M059J (cell line): ENCODE measurements around the gene BEND6. TPM values are rescaled to one million over a fixed set of nuclear protein-coding genes. Genes with fewer than 3 reads are reported as not detected.
"Not testable (repeated sequence)": the region's sequence is repeated elsewhere in the genome, so short reads cannot be mapped to it uniquely, and the experiment has no call there.

ENCODE experiments used
- DNase-seq: peaks from one replicate; pipeline ENCODE4 v3.0.0-alpha.2; 2012; ENCODE audit warnings: low read depth
- total RNA-seq: library from RNA; depleted of rRNA; stranded (reverse); fragments of >200 nt; shearing (Covaris generic); gene quantifications from 2 replicates; pipeline ENCODE4 v1.2.3, GENCODE V29; 2014

BEND6 gene
- total RNA-seq, 1 experiment from 2014 or later = 21.4 TPM

- DNase-seq = no peak
These were observed 74.3 kb downstream of the BEND6 start for GRCh38 chr6:57029213-57029612.

- DNase-seq = no peak
These were observed 78.3 kb downstream of the BEND6 start for GRCh38 chr6:57033228-57033627.

DNA sequence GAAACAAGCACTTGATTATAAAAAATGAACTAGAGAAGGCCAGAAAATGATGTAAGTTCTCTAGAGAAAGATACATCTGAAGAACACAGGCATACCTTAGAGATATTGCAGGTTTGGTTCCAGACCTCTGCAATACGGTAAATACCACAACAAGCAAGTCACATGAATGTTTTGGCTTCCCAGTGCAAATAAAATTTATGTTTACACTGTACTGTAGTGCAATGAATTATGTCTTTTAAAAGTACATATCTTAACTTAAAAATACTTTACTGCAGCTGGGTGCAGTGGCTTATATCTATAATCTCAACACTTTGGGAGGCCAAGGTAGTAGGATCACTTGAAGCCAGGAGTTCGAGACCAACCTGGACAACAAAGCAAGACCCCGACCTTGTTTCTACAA is 80.6 kb downstream of the BEND6 start:
- no peak for DNase-seq

- DNase-seq = no peak
These were observed 84.0 kb downstream of the BEND6 start for GRCh38 chr6:57038906-57039305.

DNA sequence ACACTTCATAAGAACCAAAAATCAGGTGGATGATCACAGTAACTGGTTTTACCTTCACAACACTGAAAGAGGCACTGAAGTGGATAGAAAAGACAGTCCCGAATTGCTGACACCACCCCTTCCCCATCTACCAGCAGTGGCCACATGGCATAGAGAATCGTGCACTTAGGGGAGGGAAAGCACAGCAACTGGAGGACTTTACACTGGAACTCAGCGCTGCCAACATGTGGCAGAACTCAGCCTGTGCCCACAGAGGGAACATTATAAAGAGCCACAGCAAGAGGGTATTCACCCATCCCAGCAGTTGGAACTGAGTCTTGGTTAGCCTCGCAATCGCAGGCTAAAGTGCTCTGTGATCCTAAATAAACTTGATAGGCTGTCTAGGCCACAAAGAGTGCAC is 85.1 kb downstream of the BEND6 start:
- DNase-seq = no peak

- DNase-seq = not testable (repeated sequence)
These were observed 89.2 kb downstream of the BEND6 start for GRCh38 chr6:57044061-57044460.

- no peak for DNase-seq
These were observed 89.7 kb downstream of the BEND6 start for GRCh38 chr6:57044568-57044967.

DNA sequence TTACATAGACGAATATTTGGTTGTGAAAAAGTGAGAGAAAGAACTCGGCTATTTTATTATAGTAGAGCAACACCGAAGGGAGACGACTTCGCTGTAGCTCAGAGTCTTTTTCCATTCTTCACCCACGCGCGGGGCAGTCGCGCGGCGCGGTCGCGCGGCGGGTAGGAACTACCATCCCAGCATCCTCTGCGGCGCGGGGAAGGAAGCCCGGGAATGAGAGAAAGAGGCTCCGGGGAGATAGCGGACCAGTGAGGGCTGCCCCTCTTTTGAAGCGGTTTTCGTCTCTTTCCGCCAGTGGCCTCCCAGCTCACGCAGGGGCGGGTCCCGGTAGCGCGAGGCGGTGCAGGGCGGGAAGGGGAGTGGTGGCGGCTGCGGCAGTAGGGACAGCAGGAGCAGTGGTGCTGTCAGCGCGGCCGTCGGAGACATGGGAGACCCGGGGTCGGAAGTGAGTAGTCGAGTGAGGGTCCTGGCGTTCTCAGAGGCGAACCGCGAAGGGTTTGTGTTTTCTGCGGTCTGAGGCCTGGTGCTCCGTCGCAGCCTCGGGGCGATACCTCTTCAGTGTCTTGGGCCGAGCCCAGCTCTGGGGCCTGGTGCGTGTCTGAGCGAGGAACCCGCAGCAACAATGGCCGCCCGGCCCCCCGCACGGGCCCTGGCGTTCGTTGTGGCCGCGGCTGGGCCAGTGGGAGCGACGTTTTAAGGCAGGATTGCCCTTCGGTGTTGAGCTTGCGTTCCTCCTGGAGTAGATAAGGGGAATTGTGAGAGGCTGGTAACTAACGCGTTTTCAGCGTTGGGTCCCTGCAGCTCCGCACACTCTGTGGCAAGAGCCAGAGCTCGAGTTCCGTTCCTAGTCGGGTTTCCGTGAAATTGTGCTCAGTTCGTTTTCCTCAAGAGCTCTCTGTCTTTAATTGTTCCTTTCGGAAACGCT is 91.7 kb downstream of the BEND6 start, which contains the start of gene KIAA1586:
TSS of gene KIAA1586 (plus strand) at position 362 of the 925 bp plus-strand sequence. CDS start at position 425, 63 bp downstream.
- DNase-seq = peak; percentile 95

- DNase-seq = not testable (repeated sequence)
These were observed 92.3 kb downstream of the BEND6 start for GRCh38 chr6:57047257-57047585.

- DNase-seq = not testable (repeated sequence)
These were observed 93.0 kb downstream of the BEND6 start for GRCh38 chr6:57047859-57048258.

DNA sequence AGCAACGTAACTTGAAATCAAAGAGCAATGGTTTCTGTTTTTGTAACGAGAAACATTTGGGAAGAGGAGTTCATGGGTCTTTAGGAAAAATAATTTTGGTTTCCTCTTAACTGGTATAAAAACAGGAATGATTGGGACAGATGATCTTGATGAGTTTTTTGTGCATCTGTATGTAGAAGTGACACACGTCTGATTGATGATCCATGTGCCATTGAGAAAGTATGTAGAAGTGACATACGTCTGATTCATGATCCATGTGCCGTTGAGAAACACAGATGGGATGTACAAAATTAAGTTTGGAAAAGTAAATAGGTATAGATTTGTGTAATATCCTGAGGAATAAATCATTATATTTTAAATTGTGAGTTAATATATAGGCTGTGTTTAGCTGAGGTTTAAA is 93.7 kb downstream of the BEND6 start:
- DNase-seq = no peak

GRCh38 chr6:57063847-57064246 is 108.9 kb downstream of the BEND6 start:
- no peak for DNase-seq

DNA sequence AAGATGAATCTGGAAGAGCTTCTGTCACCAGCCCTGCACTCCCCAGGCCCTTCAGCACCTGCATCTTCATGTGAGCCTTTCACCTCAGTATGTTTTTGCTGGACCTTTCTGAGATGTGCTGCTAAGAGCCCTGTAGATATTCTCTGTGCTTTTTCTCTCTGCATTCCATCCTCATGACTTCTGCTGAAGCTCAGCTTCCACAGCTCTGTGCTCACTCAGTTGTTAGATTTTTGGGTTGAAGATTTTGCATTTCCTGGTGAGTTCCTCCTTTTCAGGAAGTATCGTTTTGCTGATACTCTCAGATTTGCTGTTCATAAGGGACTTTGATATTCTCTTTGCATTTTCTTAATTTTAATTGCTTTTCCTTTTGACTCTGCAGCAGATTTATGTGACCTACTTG is 109.9 kb downstream of the BEND6 start:
- no peak for DNase-seq

GRCh38 chr6:57068061-57068460 is 113.2 kb downstream of the BEND6 start:
- DNase-seq = no peak

- no peak for DNase-seq
These were observed 114.3 kb downstream of the BEND6 start for GRCh38 chr6:57069228-57069627.

DNA sequence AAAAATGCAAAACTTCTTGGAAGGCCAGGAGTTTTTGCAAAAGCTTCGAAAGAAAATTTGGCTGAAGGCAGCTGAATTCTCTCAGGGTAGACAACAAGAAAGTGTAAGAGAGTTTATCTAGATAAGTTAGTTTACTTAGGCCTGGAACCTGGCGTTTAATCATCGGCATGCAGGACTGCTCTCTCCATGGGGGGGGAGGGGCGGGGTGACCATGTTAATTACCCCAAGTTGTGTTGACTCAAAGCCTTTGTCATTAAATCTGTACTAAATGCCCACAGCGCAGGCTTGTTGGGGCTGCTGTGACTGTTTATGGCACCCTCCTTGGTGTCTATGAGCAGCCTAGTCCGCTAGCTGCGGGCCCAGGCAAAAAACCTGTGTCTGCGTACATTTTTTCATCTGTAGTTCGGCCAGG is 115.0 kb downstream of the BEND6 start:
- DNase-seq = no peak

- DNase-seq = peak; percentile 34
These were observed 117.2 kb downstream of the BEND6 start for GRCh38 chr6:57072108-57072507.

GRCh38 chr6:57074383-57074782 is 119.5 kb downstream of the BEND6 start:
- DNase-seq = no peak

DNA sequence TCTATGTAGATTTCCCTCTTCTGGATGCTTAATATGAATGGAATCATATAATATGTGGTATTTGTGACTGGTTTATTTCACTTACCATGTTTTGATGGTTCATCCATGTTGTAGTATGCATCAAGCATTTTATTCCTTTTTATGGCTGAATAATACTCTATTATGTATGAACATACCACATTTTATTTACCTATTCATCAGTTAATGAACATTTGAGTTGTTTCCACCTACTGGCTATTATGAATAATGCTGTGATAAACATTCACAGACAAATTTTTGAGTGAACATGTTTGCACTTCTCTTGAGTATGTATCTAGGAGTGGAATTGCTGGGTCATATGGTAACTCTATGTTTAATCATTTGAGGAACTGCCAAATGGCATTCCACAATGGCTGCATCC is 120.2 kb downstream of the BEND6 start:
- no peak for DNase-seq
